HG02885 (cell line): Measurements from ENCODE around the gene GJB3.
"Not testable (repeated sequence)": the region's sequence is repeated elsewhere in the genome, so short reads cannot be mapped to it uniquely, and the experiment has no call there.

Source experiments
- ATAC-seq: cut with Tn5 transposase; IDR thresholded peaks from one replicate; pipeline ENCODE4 v1.9.1; 2021; ENCODE audit warnings: mild to moderate bottlenecking; ENCODE audit not compliant: unreplicated experiment, poor library complexity

Gene GJB3

GRCh38 chr1:34784751-34785221 is 3.8 kb downstream of the GJB3 start:
- no peak for ATAC-seq

GRCh38 chr1:34785231-34785874 is 4.3 kb downstream of the GJB3 start:
- no peak for ATAC-seq

GRCh38 chr1:34785875-34786470 is 5.0 kb downstream of the GJB3 start:
- ATAC-seq, result no peak

- ATAC-seq, result no peak
These were observed 5.7 kb downstream of the GJB3 start for GRCh38 chr1:34786521-34787325.

- ATAC-seq, result no peak
These were observed 6.7 kb downstream of the GJB3 start for GRCh38 chr1:34787461-34788420.

- ATAC-seq, result no peak
These were observed 10.0 kb downstream of the GJB3 start for GRCh38 chr1:34790985-34791384.

GRCh38 chr1:34792424-34792823 is 11.4 kb downstream of the GJB3 start:
- ATAC-seq, result no peak

- no peak for ATAC-seq
These were observed 12.1 kb downstream of the GJB3 start, which contains the start of gene GJA4 for GRCh38 chr1:34792868-34793727. Gene GJA4 (plus strand): TSS chr1:34792999. CDS start chr1:34794214, 1,215 bp downstream.

- no peak for ATAC-seq
These were observed 13.2 kb downstream of the GJB3 start for GRCh38 chr1:34794001-34794789.

- ATAC-seq, result no peak
These were observed 13.8 kb downstream of the GJB3 start for GRCh38 chr1:34794790-34795180.

- ATAC-seq, result no peak
These were observed 14.9 kb downstream of the GJB3 start for GRCh38 chr1:34795916-34796315.

GRCh38 chr1:34796990-34797389 is 16.0 kb downstream of the GJB3 start:
- peak; percentile 63 for ATAC-seq

- no peak for ATAC-seq
These were observed 19.2 kb downstream of the GJB3 start for GRCh38 chr1:34800214-34800613.

- no peak for ATAC-seq
These were observed 22.8 kb downstream of the GJB3 start for GRCh38 chr1:34803770-34804169.

- no peak for ATAC-seq
These were observed 25.4 kb downstream of the GJB3 start for GRCh38 chr1:34806396-34806795.

GRCh38 chr1:34808051-34808810 is 27.2 kb downstream of the GJB3 start:
- ATAC-seq, result no peak

GRCh38 chr1:34810781-34811180 is 29.8 kb downstream of the GJB3 start:
- not testable (repeated sequence) for ATAC-seq

GRCh38 chr1:34816332-34816731 is 35.3 kb downstream of the GJB3 start:
- ATAC-seq, result no peak
